A673 (cell line): Measurements from ENCODE around the gene XRCC1. TPM values are rescaled to one million over a fixed set of nuclear protein-coding genes. Genes with fewer than 3 reads are reported as not detected.

ENCODE experiments used
- BruUV-seq: library from RNA; stranded (reverse); fragments of 400-500 nt; replicated peaks from 2 replicates; lab custom pipeline; 2021; lab: Mats Ljungman, UMichigan
- CTCF ChIA-PET: fragments of 300-600 bp; sonication (Branson Sonifier 250); formaldehyde crosslinking; loops from one replicate; lab custom pipeline; 2022; ENCODE audit warnings: antibody characterized with exemption; lab: Charles Lee
- POLR2A ChIA-PET: fragments of 300-600 bp; sonication (Branson Sonifier 250); formaldehyde crosslinking; loops from one replicate; lab custom pipeline; 2022; ENCODE audit warnings: antibody characterized with exemption; ENCODE audit not compliant: low non-redundant PET; lab: Charles Lee
- DNase-seq: peaks from one replicate; pipeline ENCODE4 v3.0.0-alpha.2; 2015; ENCODE audit warnings: low spot score
- H3K27ac ChIP-seq: fragments of 200-600 bp; sonication (generic); 2 replicates; pipeline ENCODE4 v1.5.1; 2016; ENCODE audit warnings: mixed run types, low read depth, mild to moderate bottlenecking, mixed read lengths, antibody characterized with exemption, low read length; ENCODE audit not compliant: poor library complexity, severe bottlenecking
- H3K27me3 ChIP-seq: fragments of 200-600 bp; sonication (generic); replicated peaks from 2 replicates; pipeline ENCODE4 v1.6.1; 2017; ENCODE audit warnings: mixed run types, low read depth, mild to moderate bottlenecking, mixed read lengths, antibody characterized with exemption, low read length; ENCODE audit not compliant: insufficient read depth, poor library complexity
- H3K36me3 ChIP-seq: fragments of 200-600 bp; sonication (generic); 2 replicates; pipeline ENCODE4 v1.6.1; 2016; ENCODE audit warnings: mixed run types, mild to moderate bottlenecking, mixed read lengths, antibody characterized with exemption, low read length; ENCODE audit not compliant: insufficient read depth, poor library complexity, severe bottlenecking
- H3K4me1 ChIP-seq: fragments of 200-600 bp; sonication (generic); 2 replicates; pipeline ENCODE4 v1.6.1; 2017; ENCODE audit warnings: mixed run types, mild to moderate bottlenecking, mixed read lengths, antibody characterized with exemption, low read length; ENCODE audit not compliant: insufficient read depth, poor library complexity, severe bottlenecking
- H3K4me3 ChIP-seq: fragments of 200-600 bp; sonication (generic); 2 replicates; pipeline ENCODE4 v1.5.1; 2016; ENCODE audit warnings: low read depth, mixed run types, mild to moderate bottlenecking, mixed read lengths, low read length; ENCODE audit not compliant: poor library complexity, severe bottlenecking
- H3K9me3 ChIP-seq: fragments of 200-600 bp; sonication (generic); 2 replicates; pipeline ENCODE4 v1.6.1; 2016; ENCODE audit warnings: mixed run types, low read depth, mild to moderate bottlenecking, mixed read lengths, antibody characterized with exemption, low read length; ENCODE audit not compliant: poor library complexity, severe bottlenecking
- EZH2 ChIP-seq: fragments of 200-600 bp; sonication (generic); IDR thresholded peaks from 2 replicates; pipeline ENCODE4 v1.6.1; 2017; ENCODE audit warnings: borderline replicate concordance, low read depth, mild to moderate bottlenecking, mixed read lengths, antibody characterized with exemption, low read length; ENCODE audit not compliant: poor library complexity, severe bottlenecking
- intact Hi-C: fragments of 100-400 bp; cut with micrococcal nuclease; formaldehyde crosslinking; loops from one replicate; pipeline ENCODE4 v1.10.0; 2022; ENCODE audit not compliant: unreplicated experiment
- total RNA-seq: library from RNA; stranded (reverse); gene quantifications from 2 replicates; pipeline ENCODE4 v1.2.3, GENCODE V29; 2021
- TF ChIP-seq, protein P1 (sequence below): fragments of 300-800, 200-600 bp; sonication (generic); conservative IDR thresholded peaks from 2 replicates; pipeline ENCODE4 v1.5.1; 2017; ENCODE audit warnings: low read depth, mild to moderate bottlenecking, antibody characterized with exemption, low read length, moderate library complexity, mixed read lengths

XRCC1 gene
- total RNA-seq, 1 experiment from 2014 or later: 69.4 TPM

DNA sequence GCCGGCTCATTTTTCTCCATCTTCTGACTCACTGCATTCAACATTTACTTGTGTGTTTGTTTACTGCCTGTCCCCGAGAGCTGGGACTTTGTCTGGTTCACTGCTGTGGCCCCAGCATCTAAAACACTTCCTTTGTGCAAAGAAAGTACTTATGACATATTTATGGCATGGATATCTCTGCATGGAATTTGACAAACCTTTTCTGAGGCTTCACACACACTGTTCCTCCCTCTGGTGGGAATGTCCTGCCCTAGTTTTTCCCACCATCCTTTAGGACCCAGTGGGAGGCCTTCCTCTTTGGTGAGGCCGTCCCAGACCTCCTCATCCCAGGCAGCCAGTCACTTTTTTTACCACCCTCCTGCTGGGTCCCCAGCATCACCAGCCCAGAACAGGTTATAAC, 35.2 kb upstream of the XRCC1 start:
- POLR2A ChIA-PET: no interaction called here
- TF ChIP-seq, protein P1, sequence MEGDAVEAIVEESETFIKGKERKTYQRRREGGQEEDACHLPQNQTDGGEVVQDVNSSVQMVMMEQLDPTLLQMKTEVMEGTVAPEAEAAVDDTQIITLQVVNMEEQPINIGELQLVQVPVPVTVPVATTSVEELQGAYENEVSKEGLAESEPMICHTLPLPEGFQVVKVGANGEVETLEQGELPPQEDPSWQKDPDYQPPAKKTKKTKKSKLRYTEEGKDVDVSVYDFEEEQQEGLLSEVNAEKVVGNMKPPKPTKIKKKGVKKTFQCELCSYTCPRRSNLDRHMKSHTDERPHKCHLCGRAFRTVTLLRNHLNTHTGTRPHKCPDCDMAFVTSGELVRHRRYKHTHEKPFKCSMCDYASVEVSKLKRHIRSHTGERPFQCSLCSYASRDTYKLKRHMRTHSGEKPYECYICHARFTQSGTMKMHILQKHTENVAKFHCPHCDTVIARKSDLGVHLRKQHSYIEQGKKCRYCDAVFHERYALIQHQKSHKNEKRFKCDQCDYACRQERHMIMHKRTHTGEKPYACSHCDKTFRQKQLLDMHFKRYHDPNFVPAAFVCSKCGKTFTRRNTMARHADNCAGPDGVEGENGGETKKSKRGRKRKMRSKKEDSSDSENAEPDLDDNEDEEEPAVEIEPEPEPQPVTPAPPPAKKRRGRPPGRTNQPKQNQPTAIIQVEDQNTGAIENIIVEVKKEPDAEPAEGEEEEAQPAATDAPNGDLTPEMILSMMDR: no peak
- no peak for TF ChIP-seq EZH2
- peak overlapping the region; percentile 66 for H3K27ac ChIP-seq
- BruUV-seq: no TSS peak
- H3K36me3 ChIP-seq: peaks cover 22% of the 10 kb centered on the region
- intact Hi-C loops: no loop called here
- DNase-seq: peak; percentile 86
- no peaks in the 10 kb centered on the region for H3K9me3 ChIP-seq
- H3K4me3 ChIP-seq: no peak overlapping the region
- CTCF ChIA-PET: no interaction called here
- H3K27me3 ChIP-seq: no peaks in the 10 kb centered on the region
- H3K4me1 ChIP-seq: peaks cover 40% of the 10 kb centered on the region

DNA sequence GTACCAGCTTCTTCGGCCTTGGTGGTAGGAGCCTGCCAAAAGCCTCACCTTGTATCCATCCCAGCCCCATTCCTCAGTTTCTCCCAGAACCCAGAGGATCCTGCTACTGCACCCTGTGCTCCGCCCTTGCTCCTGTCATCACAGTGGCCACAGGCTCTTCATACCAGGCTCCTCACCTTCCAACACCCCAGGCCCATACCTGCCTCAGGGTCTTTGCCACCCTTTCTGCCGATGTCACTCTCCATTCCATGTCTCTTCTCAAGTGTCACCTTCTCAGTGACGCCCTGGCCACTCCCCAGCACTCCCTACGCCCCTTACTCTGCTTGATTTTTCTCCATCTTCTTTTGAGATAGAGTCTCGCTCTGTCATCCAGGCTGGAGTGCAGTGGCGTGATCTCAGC, 34.5 kb upstream of the XRCC1 start:
- peaks cover 22% of the 10 kb centered on the region for H3K36me3 ChIP-seq
- peak overlapping the region; percentile 66 for H3K27ac ChIP-seq
- no peak for TF ChIP-seq EZH2
- TF ChIP-seq, protein P1: no peak
- no peak for DNase-seq
- H3K4me1 ChIP-seq: peaks cover 41% of the 10 kb centered on the region
- H3K9me3 ChIP-seq: no peaks in the 10 kb centered on the region
- BruUV-seq: no TSS peak
- H3K27me3 ChIP-seq: no peaks in the 10 kb centered on the region
- CTCF ChIA-PET: no interaction called here
- no peak overlapping the region for H3K4me3 ChIP-seq
- intact Hi-C loops: no loop called here
- POLR2A ChIA-PET: no interaction called here

DNA sequence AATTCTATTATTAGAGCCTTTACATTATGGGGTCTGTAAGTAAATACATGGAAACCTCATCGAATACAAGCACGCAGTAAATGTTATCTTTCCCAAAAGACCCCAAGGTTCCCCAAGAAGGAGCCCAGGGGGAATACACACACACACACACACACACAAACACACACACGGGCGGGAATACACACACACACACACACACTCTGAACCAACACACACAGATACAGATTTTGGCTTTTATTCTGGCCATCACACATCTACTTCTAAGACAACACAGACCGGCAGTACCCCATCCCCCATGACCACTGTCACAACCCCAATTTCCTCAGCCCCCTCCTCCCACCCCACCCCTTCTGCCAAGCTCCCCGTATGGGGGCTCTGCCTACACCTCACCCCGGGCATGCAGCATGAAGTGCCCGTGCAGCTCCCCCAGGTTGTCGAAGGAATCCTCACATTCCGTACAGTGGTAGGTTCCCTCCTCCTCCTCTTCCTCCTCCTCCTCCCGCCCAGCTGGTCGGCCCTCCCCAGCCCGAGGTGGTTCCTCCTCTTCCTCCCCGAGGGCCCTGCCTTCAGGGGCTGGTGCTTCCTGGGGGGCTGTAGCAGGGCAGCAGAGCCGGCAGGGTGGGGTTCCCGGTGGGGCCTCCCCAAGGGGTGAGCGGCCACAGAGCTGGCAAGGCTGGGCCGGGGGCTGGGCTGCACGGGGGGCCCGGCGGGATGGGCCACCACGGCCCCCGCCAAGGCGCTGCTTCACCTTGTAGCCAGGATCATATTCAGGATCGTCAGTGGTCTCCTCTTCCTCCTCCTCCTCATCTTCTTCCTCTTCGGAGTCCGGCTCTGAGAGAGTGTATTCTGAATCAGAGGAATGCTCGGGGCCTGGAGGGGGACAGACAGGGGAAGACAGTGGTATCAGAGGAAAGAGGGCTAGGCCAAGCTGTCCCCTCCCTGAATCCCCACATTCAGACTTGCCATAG, 32.2 kb upstream of the XRCC1 start:
- Histone ChIP-seq H3K4me1 (peaks cover 41% of the 10 kb centered on the region), H3K27me3 (no peaks in the 10 kb centered on the region), H3K9me3 (no peaks in the 10 kb centered on the region), H3K27ac (peak overlapping the region; percentile 76), H3K36me3 (peaks cover 13% of the 10 kb centered on the region), H3K4me3 (no peak overlapping the region)
- DNase-seq: no peak
- ChIA-PET POLR2A (interaction anchor here (0.9 kb wide), 1 partner anchor 12 kb away, joined by 14 read pairs; the partner anchor contains the start of gene IRGQ), CTCF (no interaction called here)
- intact Hi-C loops: no loop called here
- BruUV-seq: TSS peak; percentile 61
- no peak for TF ChIP-seq EZH2
- TF ChIP-seq, protein P1: no peak
